Kidney epithelial cell (primary cell): Measurements from ENCODE around the gene AMZ1. TPM values are rescaled to one million over a fixed set of nuclear protein-coding genes. Genes with fewer than 3 reads are reported as not detected.
A peak's percentile ranks its signal among the peaks of the same experiment; 100 is the strongest.
"Not testable (repeated sequence)": the region's sequence is repeated elsewhere in the genome, so short reads cannot be mapped to it uniquely, and the experiment has no call there.

Source experiments
- DNase-seq: peaks from one replicate; pipeline ENCODE4 v3.0.0-alpha.2; 2010; ENCODE audit warnings: low read depth
- H3K27me3 ChIP-seq: 2 replicates; pipeline ENCODE4 v1.6.0; 2011; ENCODE audit warnings: low read length; ENCODE audit not compliant: control insufficient read depth, insufficient read depth
- H3K36me3 ChIP-seq: 2 replicates; pipeline ENCODE4 v1.5.1; 2011; ENCODE audit warnings: low read length; ENCODE audit not compliant: control insufficient read depth, insufficient read depth
- H3K4me3 ChIP-seq: 2 replicates; pipeline ENCODE4 v1.5.1; 2011; ENCODE audit warnings: low read depth, mild to moderate bottlenecking, control low read depth, low read length
- total RNA-seq: library from RNA; depleted of rRNA; stranded (reverse); fragments of >200 nt; gene quantifications from 2 replicates; pipeline ENCODE4 v1.2.3, GENCODE V29; 2015
- TF ChIP-seq, protein P1 (sequence below): IDR thresholded peaks from 2 replicates; pipeline ENCODE4 v1.5.1; 2011; ENCODE audit warnings: mild to moderate bottlenecking, moderate library complexity, low read length, control low read depth, inconsistent platforms; ENCODE audit not compliant: insufficient read depth, poor library complexity, severe bottlenecking

AMZ1 gene
- total RNA-seq, 1 donor from 2014 or later: 2.8 TPM

DNA sequence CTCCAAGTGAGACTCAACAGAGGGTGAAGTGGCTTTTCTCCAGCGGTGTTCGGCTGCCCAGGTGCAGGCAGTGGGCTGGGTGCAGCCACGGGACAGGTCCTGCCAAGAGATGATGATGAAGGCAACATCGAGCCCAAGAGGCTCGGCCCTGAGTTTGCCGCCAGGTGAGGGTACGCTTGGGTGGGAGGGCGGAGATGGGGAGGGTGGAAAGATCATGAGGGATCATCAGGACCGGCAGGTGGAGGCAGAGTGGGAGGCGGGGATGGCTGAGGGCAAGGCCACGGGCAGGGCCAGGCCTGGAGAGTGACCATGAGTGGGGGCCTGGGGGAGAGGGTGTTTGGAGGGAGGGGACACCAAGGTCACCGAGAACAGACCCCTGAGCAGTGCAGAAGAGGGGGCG lies 17.8 kb upstream of the AMZ1 start:
- Histone ChIP-seq H3K27me3 (peaks cover 12% of the 10 kb centered on the region), H3K36me3 (no peaks in the 10 kb centered on the region), H3K4me3 (no peak overlapping the region)
- DNase-seq: no peak
- TF ChIP-seq, protein P1, sequence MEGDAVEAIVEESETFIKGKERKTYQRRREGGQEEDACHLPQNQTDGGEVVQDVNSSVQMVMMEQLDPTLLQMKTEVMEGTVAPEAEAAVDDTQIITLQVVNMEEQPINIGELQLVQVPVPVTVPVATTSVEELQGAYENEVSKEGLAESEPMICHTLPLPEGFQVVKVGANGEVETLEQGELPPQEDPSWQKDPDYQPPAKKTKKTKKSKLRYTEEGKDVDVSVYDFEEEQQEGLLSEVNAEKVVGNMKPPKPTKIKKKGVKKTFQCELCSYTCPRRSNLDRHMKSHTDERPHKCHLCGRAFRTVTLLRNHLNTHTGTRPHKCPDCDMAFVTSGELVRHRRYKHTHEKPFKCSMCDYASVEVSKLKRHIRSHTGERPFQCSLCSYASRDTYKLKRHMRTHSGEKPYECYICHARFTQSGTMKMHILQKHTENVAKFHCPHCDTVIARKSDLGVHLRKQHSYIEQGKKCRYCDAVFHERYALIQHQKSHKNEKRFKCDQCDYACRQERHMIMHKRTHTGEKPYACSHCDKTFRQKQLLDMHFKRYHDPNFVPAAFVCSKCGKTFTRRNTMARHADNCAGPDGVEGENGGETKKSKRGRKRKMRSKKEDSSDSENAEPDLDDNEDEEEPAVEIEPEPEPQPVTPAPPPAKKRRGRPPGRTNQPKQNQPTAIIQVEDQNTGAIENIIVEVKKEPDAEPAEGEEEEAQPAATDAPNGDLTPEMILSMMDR: no peak

DNA sequence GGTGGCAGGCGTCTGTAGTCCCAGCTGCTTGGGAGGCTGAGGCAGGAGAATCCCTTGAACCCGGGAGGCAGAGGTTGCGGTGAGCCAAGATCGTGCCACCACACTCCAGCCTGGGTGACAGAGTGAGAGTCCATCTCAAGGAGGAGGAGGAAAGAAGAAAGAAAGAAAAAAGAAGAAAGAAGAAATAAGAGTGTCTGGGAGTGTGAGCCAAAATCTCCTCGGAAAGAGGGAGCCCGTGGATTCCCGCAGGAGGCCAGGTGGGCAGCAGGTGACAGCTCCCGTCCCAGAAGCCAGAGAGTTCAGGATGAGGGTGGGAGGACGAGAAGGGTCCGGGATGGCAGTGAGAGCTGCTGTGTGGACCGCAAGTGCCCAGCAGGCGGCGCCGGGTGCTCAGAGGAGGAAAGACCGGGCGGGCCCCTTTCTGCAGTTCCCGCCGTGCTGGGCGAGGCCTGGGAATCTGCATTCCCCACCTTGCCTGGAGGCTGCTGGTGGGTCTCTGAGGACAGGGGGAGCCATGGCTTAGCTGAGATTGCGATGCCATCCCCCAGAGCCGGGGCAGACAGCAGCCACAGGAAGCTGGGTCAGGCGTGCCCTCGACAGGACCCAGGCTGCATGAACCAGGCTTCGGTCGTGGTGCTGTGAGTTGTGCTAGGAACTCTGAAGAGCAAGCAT lies 17.1 kb upstream of the AMZ1 start:
- Histone ChIP-seq H3K36me3 (no peaks in the 10 kb centered on the region), H3K4me3 (no peak overlapping the region), H3K27me3 (peaks cover 12% of the 10 kb centered on the region)
- no peak for DNase-seq
- TF ChIP-seq, protein P1: peak; percentile 97

DNA sequence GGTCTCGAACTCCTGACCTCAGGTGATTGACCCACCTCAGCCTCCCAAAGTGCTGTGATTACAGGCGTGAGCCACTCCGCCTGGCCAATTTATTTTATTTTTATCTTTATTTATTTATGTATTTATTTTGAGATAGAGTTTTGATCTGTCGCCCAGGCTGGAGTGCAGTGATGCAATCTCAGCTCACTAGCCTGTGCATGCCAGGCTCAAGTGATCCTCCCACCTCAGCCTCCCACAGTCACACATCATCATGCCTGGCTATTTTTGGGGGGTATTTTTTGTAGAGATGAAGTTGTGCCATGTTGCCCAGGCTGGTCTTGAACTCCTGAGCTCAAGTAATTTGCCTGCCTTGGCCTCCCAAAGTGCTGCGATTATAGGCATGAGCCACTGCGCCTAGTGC lies 14.8 kb upstream of the AMZ1 start:
- H3K4me3 ChIP-seq, DNase-seq, H3K36me3 ChIP-seq: not testable (repeated sequence)
- H3K27me3 ChIP-seq: peaks cover 12% of the 10 kb centered on the region

DNA sequence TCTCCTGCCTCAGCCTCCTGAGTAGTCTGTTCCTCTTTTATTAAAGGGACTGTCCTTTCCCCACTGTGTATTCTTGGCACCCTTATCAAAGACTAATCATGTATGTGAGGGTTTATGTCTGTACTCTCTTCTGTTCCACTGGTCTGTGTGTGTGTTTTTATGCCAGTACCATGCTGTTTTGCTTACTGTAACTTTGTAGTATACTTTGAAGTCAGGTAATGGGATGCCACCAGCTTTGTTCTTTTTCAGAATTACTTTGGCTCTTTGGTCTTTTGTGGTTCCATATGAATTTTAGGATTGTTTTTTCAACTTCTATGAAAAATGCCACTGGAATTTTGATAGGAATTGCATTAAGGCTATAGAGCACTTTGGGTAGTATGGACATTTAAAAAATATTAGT lies 14.1 kb upstream of the AMZ1 start:
- peaks cover 12% of the 10 kb centered on the region for H3K27me3 ChIP-seq
- H3K4me3 ChIP-seq: no peak overlapping the region
- TF ChIP-seq, protein P1: no peak
- H3K36me3 ChIP-seq: no peaks in the 10 kb centered on the region
- no peak for DNase-seq

DNA sequence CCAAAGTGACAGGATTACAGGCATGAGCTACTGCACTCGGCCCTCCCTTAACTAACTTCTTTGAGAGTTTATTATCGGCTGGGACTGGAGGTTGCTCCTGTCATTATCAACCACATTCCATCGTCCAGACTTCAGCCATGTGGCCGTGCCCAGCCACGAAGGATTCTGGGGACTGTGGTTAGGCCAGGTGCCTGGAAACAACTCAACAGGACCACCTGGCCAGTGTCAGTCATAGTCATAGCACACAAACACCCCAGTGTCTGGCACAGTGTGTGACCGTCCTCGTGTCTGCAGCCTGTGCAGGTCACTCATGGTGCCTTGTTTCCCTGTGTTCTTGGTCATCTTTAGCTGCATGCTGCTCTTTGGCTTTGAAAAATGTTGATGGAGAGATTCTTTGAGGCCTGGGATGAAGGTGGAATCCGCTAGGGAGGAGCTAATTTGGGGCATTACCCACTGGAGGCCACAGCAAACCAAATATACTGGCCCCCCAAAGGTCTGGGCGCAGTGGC lies 12.7 kb upstream of the AMZ1 start:
- no peak overlapping the region for H3K4me3 ChIP-seq
- H3K27me3 ChIP-seq: peaks cover 21% of the 10 kb centered on the region
- TF ChIP-seq, protein P1: no peak
- H3K36me3 ChIP-seq: no peaks in the 10 kb centered on the region
- DNase-seq: no peak

DNA sequence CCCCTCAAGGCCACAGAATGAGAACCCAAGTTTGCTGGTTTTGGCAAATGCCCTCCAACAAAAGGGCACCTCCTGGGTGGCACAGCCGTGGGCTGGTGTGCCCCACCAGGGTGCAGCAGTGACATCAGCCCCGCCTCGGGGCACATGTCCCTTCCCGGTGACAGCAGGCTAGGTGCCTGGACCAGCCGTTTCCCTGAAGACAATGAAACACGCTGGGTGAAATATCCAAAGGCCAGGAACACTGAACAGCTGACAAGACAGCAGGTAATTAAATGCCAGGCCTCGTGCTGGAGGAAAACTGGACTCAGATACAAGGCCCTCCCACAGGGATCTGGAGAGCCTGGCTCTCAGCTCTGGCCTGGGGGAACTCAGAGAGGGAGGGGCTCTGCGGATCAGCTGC lies 11.4 kb upstream of the AMZ1 start:
- H3K4me3 ChIP-seq, DNase-seq: not testable (repeated sequence)

DNA sequence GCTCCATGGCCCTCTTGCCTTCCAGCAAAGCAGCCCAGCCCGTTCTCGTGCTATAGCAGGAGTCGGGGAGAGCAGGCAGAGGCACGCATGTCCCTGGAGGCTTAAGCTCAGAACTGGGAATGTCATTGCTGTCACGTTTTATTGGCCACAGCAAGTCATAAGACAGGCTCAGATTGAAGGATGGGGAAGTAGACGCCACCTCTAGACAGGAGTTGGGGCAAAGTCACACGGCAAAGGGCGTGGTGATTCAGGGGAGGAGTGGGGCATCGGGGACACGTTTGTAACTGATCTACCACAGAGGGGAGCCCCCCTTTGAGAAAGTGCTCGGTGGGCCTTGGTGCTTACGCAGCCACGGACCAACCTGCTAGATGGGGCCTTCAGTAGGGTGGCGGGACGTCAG lies 9.5 kb upstream of the AMZ1 start:
- peaks cover 16% of the 10 kb centered on the region for H3K27me3 ChIP-seq
- DNase-seq, H3K36me3 ChIP-seq, H3K4me3 ChIP-seq: not testable (repeated sequence)

More for the DNA sequence above, 11.4 kb upstream of the AMZ1 start:
- peaks cover 16% of the 10 kb centered on the region for H3K27me3 ChIP-seq
- H3K36me3 ChIP-seq: not testable (repeated sequence)

DNA sequence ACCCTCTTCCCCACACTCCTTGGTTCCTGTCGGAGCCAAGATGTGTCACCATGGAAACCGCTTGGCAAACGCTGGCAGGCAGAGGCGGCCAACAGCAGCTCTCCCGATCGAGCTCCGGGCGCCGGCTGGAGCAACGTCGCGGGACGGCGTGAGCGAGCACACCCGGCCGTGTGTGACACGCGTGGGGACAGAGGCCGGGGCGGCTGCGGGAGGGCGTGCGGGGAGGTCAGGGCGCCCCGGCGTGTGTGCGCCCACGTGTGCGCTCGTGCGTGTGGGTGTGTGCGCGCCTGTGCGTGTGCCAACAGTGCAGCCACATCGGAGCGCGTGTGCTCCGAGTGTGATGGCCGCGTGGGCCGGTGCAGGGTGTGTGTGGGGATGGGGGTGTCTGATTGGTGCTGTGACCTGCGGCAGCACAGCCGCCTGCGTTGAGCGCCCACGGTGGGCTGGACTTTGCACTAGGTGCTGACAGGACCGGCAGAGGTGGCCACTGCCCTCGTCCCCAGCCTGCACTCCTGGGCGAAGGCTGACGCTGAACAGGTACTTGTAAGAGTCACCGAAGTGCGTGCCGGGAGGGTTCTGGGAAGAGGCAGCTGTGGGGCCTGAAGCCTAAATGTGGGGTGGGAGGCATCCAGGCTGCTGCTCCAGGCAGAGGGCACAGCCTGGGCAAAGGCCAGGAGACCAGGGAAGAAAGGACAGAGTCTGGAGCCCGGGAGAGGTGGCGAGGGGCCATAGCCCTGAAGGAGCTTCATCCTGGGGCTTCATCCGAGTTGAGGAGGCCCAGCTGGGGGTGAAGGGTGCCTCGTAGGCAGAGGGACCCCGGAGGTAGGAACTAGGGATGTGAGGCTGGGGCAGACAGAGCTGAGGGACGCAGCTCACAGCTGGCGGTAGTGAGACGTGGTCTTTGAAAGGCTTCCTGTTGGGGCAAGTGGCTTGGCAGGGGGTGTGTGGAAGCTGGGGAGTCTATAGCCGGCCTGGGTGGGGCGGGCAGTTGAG lies 8.6 kb upstream of the AMZ1 start:
- not testable (repeated sequence) for H3K4me3 ChIP-seq, DNase-seq, H3K36me3 ChIP-seq
- peaks cover 16% of the 10 kb centered on the region for H3K27me3 ChIP-seq
